ENCODE measurements around the gene PIGB. TPM values are rescaled to one million over a fixed set of nuclear protein-coding genes. Genes with fewer than 3 reads are reported as not detected.
"Not testable (repeated sequence)": the region's sequence is repeated elsewhere in the genome, so short reads cannot be mapped to it uniquely, and the experiment has no call there.

PIGB gene
- total and polyA plus RNA-seq, 2 of the 8 experiments (the other 6 are each of a cell fraction or from before 2014, with no cell fraction given), result 4.3 to 11.7 TPM

DNA sequence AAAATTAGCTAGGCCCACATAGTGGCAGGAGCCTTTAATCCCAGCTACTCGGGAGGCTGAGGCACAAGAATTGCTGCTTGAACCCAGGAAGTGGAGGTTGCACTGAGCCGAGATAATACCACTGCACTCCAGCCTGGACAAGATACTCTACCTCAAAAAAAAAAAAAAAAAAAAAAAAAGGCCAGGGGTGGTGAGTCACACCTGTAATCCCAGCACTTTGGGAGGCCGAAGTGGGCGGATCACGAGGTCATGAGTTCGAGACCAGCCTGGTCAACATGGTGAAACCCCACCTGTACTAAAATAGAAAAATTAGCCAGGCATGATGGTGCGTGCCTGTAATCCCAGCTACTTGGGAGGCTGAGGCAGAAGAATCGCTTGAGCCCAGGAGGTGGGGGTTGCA, 81.0 kb downstream of the PIGB start:
- H2BK20ac ChIP-seq (ENCODE audit: low read length); H3K79me1 ChIP-seq (ENCODE audit: low read depth, low read length); H4K8ac ChIP-seq (ENCODE audit: extremely low read depth, insufficient read depth, low read length); H2AFZ ChIP-seq (ENCODE audit: low read length); H3K23me2 ChIP-seq (ENCODE audit: low read depth, low read length); H3K36me3 ChIP-seq (ENCODE audit: control insufficient read depth in 2 of 4, insufficient read depth in 4 of 4, low read length in 3 of 4); H3K4me3 ChIP-seq (ENCODE audit: extremely low read depth in 1 of 4, insufficient read depth in 2 of 4, low read depth in 3 of 4, low read length in 4 of 4); H3K23ac ChIP-seq (ENCODE audit: insufficient read length); CTCF ChIA-PET (ENCODE audit: partially characterized antibody); H4K91ac ChIP-seq (replicated peaks; ENCODE audit: insufficient read length, low read length); H3K56ac ChIP-seq (replicated peaks; ENCODE audit: insufficient read length, low read depth, low read length); H3K14ac ChIP-seq (ENCODE audit: insufficient read length); H3K18ac ChIP-seq (ENCODE audit: extremely low read depth, low read length); H2BK120ac ChIP-seq (replicated peaks; ENCODE audit: low read depth, low read length); H3K4ac ChIP-seq (replicated peaks; ENCODE audit: insufficient read length, low read depth, low read length); H2BK15ac ChIP-seq (ENCODE audit: low read length); H3K79me2 ChIP-seq (ENCODE audit: control insufficient read depth in 1 of 2, insufficient read depth in 2 of 2, low read length in 2 of 2); H4K5ac ChIP-seq (ENCODE audit: insufficient read length, low read depth, low read length); DNase-seq (ENCODE audit: low read depth in 1 of 2, low spot score in 2 of 2); H3K4me2 ChIP-seq (ENCODE audit: insufficient read depth in 1 of 2, low read depth in 2 of 2, low read length in 2 of 2); POLR2A ChIA-PET (ENCODE audit: partially characterized antibody); H3K9me3 ChIP-seq (ENCODE audit: insufficient read depth in 2 of 2, low read depth in 1 of 2, low read length in 1 of 2); H2AK5ac ChIP-seq (ENCODE audit: low read depth, low read length); H3K9ac ChIP-seq (replicated peaks in 1 of 4; ENCODE audit: extremely low read depth in 1 of 4, low read depth in 3 of 4, low read length in 3 of 4); H2BK12ac ChIP-seq (ENCODE audit: low read depth, low read length); FAIRE-seq; H2BK5ac ChIP-seq (ENCODE audit: low read depth, low read length); H3K27me3 ChIP-seq (replicated peaks in 1 of 4; ENCODE audit: control insufficient read depth in 3 of 4, extremely low read depth in 1 of 4, insufficient read depth in 3 of 4, low read length in 3 of 4); H3K4me1 ChIP-seq (replicated peaks in 1 of 4; ENCODE audit: control insufficient read depth in 3 of 4, insufficient read depth in 4 of 4, low read length in 3 of 4); H4K20me1 ChIP-seq (replicated peaks in 1 of 2; ENCODE audit: control insufficient read depth in 1 of 2, insufficient read depth in 2 of 2, low read length in 2 of 2); H3K27ac ChIP-seq (ENCODE audit: low read depth, low read length): not testable (repeated sequence)
- WGBS, 2 experiments (ENCODE audit: extremely low coverage in 1 of 2, insufficient coverage in 1 of 2, insufficient read length in 1 of 2, insufficient replicate concordance in 2 of 2, low coverage in 1 of 2, low lambda C conversion rate in 2 of 2, missing lambda C conversion rate in 1 of 2), result 87% methylated on average over 3 of the region's 8 CpGs; no CpG with 5 or more reads in 1 of the 2 experiments

All from H1 (cell line).